GM19455 (cell line): Measurements from ENCODE around the gene PAXX.

Source experiments
- ATAC-seq: cut with Tn5 transposase; IDR thresholded peaks from one replicate; pipeline ENCODE4 v1.9.1; 2021; ENCODE audit not compliant: unreplicated experiment

The PAXX gene

DNA sequence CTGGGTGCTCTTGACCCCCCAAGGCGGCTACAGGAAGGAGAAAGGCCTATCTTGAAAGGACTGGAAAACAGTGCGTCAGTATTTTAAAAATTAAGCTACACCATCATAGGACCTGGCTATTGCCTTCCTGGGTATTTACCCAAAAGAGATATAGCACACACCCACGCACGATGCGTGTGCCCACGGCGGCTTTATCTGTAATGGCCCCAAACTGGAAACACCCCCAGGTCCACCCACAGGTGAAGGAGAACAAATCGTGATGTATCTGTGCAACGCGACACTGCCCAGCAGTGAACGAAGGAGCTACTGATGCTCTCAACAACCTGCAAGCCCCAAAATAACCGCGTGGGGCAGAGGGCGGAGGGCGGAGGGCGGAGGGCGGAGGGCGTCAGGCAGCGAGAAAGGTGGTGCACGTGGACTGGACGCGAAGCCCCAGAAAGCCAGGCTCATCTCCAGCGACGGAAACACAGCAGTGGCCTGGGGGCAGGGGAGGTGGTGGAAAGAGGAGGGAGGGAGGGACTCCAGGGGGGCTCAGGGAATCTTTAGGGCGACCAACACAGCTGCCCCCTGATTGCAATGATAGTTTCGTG is 27.3 kb upstream of the PAXX start:
- ATAC-seq: no peak

DNA sequence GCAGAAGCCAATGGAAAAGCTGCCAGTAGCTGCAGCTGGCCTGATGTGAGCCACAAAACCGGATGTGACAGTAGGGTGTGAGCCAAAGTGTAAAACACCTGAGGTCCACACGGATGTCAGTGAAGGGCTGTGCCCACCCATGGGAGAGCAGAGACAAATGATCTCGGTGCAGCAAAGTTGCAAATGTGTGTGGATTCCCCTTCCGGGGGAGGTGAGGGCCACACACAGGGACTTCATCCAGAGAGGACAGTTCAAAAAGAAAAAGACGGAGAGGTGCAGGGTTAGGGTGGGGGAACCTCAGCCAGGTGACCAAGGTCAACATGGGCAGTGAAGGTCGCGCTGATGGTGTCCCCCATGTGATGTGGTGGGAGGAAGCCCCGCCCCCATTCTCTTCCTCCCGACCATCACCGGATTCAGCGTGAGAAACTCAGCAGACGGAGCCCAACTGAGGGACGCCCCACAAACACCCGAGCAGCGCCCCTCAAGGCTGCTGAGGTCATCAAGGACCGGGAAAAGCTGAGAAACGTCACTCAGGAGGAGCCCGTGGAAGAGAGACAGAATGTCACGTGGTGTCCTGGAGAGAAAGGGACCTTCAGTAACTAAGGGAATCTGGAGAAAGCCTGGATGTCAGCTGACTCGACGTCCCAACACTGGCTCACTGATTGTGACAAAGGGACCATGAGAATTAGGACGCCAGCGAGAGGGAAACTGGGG is 26.3 kb upstream of the PAXX start:
- no peak for ATAC-seq

DNA sequence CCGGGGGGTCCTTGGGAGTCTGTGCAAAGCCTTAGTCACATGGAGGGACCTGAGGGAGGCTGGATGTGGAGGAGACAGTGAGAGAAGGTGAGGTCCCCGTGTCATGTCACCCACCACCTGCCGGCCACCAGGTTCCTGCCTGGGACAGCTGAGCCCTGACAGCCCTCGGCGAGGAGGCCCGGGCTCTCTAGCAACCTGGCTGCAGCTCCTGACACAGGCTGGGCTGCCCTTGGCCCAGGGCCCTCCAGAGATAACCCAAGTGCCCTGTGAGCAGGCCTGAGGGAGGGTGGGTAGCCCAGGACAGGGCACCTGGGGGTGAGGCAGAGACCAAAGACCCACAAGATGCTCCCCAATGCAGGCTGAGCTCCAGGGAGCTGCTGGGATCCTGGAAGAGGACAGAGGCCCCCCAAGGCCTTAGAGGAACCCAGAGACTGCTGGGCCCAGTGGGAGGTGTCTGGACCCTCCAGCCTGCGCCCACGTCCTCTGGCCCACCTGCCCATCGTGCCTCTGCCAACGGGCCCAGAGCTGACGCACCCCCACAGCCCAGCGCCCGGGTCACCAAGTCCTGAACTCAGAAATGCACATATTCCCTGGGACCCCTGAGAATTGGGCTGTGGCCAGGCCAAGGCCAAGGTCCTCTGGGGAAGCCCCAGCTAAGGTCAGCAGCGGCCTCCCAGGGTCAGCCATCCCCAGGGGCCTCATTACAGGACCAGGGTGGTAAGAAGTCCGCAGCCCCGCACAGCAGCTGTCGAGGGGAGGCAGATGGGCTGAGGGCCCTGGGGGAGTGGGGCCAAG is 23.7 kb upstream of the PAXX start:
- no peak for ATAC-seq

- ATAC-seq: no peak
These were observed 23.1 kb upstream of the PAXX start for GRCh38 chr9:136969150-136969549.

DNA sequence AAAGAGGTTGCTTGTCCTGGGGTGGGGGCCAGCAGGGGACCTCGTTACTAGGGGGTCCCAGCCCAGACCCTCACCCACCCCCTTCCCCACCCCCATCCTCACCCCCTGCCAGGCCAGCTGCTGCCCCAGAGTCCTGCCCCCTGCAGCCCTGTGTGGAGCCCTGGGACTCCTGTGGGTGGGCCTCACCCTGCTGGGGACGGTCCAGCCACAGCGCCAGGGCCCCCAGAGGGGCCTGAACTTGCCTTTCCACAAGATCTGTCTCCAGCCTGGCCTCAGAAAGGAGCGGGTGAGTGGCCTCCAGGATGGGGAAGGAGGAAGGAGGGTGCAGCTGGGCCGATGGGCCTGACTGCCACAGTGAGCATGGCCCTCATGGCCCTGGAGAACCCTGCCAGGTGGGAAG is 22.4 kb upstream of the PAXX start:
- no peak for ATAC-seq

- no peak for ATAC-seq
These were observed 21.9 kb upstream of the PAXX start for GRCh38 chr9:136970361-136970760.

DNA sequence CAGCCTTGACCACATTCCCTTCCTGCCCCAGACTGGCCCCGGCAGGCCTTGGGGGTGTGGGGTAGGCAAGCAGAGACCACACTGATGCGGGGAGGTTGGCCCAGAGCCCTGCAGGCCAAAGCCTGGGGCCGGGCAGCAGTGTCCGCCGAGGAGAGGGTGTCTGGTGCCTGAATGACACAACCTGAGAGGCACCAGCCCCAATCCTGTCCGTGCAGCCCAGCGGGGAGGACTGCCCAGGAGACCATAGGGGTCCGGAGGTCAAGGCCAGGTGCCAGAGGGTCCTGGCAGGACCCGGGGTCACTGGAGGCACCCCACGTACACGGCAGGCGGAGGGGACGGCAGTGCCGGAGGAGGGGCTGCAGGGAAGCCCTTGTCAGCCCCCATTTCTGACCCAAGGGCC is 20.5 kb upstream of the PAXX start:
- ATAC-seq: no peak

- no peak for ATAC-seq
These were observed 19.9 kb upstream of the PAXX start for GRCh38 chr9:136972335-136972734.

DNA sequence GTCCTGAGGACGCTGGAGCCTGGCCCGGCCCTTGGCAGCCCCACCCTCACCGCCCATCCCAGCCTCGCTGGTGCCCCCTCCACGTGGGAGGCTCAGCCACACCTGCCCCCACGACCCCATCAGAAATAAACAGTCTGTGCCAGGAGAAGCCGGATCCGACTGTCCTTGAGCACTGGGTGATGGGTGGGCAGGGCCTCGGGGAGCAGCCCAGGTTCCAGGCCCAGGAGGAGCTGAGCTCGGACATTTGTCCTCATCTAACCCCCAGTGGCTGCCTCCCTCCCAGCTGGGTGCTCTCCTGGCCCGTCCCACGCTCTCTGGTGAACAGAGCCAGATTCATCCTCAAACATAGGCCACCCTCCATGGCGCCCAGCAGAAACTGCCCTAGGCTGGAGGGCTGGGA is 19.5 kb upstream of the PAXX start:
- ATAC-seq: no peak

DNA sequence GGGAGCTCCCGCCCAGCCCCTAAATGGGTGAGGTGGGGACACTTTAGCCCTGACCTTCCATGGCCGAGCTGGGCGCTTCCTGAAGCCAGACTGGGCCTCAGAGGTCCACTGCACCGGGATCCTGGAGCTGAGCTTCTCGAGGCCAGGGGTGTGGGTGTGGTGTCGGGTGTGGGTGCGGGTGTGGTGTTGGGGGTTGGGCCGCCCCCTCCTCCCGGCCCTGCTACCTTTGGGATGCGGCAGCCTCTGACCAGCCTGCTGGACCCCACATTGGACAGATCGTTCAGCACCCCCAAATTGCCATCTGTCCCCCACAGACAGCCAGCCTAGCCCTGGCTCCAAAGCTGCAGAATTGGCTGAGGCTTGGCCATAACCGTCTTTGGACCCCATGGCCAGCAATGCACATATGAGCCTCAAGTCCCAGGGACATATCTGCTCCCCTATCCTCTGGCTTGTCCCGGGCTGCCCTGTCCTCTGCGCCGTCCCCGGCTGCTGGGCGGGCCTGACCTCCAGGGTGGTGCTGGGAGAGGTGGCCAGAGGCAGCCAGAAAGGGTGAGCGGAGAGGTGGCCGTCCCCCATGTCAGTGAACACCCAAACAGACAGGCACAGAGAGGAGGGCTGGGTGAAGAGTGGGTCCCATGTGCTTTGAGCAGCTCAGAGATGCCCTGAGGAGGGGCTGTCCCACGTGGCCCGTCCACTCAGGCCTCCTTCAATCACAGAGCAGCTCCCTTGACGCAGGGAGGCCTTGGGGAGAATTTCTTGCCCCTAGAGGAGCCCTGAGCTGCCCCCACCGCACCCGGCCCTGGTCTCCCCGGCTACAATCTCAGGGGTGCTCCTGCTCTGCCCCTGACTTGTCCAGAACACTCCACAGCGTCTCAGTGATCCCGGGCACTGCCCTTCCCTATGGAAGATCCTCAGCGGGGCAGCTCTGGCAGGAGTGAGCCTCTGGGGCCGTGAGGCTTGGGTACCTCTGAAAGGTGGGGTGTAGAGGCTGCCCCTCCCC is 18.3 kb upstream of the PAXX start:
- no peak for ATAC-seq

GRCh38 chr9:136974817-136975535 is 17.2 kb upstream of the PAXX start:
- ATAC-seq: no peak

GRCh38 chr9:136975644-136976043 is 16.6 kb upstream of the PAXX start:
- no peak for ATAC-seq

GRCh38 chr9:136977223-136977622 is 15.0 kb upstream of the PAXX start, which contains the start of gene PTGDS:
PTGDS (plus strand) TSS chr9:136977504; CDS start chr9:136977579, 75 bp downstream.
- ATAC-seq: no peak

- ATAC-seq: no peak
These were observed 14.6 kb upstream of the PAXX start for GRCh38 chr9:136977649-136978072.

DNA sequence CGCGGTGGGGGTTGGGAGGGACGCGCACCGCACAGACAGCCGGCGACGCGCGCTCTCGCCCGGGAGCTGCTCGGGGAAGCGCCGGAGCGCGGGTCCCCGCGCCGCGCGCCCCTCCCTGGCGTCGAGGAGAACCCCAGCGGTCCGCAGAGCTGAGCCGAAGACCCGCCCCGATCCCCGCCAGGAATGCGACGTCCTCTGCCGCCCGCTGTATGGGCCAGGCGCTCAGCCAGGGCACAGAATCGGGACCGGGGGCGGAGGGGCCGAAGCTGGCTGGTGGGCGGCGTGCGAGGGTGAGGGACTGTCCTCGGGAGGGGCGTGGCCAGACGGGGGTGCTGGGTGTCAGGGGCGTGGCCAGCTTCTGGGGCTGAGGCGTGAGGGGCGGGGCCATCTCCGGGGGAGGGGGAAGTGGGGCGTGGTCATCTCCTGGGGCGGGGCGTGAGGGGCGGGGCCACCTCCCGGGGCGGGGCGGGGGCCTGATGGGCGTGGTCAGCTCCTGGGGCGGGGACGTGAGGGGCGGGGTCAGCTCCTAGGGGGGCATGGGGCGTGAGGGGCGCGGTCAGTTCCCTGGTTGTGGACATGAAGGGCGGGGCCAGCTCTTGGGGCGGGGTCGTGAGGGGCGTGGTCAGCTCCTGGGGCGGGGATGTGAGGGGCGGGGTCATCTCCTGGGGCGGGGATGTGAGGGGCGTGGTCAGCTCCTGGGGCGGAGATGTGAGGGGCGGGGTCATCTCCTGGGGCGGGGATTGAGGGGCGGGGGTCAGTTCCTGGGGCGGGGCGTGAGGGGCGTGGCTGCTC is 14.0 kb upstream of the PAXX start:
- no peak for ATAC-seq

- no peak for ATAC-seq
These were observed 13.2 kb upstream of the PAXX start for GRCh38 chr9:136978865-136979544.

DNA sequence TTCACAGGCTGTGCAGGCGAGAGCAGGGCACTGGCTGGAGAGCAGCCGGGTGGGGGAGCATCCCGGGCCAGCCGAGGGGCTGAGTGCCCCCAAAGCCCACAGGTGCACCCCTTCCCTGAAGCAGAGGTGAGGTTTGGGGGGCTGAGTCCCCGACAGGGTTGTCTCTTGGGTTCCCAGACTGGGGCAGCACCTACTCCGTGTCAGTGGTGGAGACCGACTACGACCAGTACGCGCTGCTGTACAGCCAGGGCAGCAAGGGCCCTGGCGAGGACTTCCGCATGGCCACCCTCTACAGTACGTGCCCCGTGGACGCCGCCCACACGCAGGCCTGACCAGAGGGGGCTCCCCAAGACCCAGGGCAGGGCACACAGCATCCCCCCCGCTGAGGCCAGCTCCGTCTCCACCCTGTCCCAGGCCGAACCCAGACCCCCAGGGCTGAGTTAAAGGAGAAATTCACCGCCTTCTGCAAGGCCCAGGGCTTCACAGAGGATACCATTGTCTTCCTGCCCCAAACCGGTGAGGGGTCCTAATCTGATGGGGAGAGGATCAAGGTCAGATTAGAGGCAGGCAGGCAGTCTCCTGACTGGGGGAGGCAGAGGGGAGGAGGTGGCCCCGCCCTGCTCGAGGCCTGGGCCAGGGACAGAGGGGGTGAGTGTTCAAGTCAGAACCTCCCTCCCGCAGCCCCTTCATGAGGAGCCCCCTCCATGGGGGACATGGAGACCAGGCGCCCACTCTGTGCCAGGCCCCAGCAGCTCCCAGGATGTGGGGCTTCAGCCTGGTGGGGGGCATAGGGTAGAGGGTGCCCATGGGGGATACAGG is 12.2 kb upstream of the PAXX start:
- ATAC-seq: no peak
